Stimulated activated CD4-positive, alpha-beta T cell treated with anti-CD3 and anti-CD28 coated beads, Interleukin-1b, Interleukin-23, amount 100 ng/mL, for 48 hours (primary cell): ENCODE data around the gene LIMS2.
A peak's percentile ranks its signal among the peaks of the same experiment; 100 is the strongest.

Experiments
- DNase-seq: peaks from one replicate; pipeline ENCODE4 v3.0.0-alpha.2; 2020

LIMS2 gene

DNA sequence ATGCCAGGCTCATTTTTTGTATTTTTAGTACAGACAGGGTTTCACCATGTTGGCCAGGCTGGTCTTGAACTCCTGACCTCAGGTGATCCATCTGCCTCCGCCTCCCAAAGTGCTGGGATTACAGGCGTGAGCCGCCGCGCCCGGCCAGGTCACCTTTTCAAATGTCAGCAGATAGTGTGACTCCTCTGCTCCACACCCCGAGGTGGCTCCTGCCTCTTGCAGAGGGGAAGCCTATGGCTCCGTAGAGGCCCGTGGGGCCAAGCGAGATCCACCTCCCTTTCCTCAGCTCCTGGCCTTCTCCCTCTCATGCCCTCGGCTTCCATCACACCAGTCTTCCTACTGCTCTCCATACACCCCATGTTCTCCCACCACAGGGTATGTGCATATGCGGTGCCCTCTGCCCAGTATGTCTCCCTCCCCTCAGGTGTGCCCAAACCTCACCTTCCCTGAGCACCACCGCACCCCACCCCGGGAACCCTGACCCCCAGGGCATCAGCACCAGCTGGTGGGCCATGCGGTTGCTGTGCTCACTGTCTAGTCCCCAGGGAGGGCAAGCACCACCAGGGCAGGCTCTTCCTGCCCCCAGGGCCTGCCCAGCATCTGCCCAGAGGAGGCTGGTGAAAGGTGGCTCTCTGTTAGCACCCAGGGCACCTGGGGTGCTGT is 18.6 kb downstream of the LIMS2 start:
- DNase-seq, result no peak

DNA sequence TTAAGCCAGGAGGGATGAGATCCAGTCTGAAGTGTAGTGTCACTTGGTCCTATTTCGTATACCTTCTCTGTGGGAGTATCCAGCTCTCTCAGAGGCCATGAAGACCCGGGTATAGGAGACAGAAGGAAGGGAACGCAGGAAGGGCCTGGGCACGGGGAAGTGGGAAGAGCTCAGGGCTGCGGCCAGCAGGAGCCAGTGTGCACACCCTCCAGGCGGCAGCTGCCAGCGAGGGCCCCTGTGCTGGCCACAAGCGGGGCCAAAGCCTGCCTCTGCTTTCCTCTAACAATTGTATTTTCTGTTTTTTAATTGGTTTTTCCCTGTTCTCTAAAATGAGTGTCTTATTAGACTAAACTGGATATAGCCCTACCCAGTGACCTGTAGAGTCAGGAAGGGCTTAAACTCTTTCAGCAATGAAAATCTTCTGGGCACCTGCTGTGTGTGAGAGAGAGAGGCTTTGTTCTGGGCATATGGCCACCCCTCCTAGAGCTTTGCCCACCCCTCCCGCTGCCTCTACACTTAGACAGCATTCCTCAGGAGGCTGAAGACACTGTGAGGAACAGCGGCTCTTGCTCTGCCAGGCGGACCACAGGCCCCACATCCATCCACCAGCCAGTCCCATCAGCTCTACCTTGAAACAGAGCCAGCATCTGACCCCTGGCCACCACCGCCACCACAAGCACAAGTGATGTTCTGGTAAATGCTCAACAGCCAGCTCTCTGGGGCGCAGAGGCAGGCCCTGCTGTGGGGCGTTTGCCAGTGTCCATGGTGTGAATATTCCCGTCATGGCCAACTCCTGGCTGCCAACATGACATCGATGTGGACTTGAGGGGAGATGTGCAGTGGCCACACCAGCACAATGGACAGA is 19.9 kb downstream of the LIMS2 start:
- DNase-seq, result no peak

DNA sequence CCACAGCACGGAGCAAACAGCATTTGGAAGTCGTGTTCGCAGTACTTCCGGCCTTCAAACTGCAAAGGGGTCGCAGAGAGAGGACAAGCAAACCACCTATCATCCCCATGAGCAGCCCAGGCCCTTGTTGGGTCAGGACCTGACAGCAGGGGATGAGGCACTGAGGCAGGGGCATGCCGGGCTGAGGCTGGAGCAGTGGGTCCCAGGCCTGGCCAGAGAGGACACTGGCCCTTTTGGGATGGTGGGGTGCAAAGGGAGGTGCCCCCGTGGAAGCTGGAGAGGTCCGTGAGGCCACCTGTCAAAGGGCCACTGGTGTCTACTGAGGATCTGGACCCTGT is 20.5 kb downstream of the LIMS2 start:
- DNase-seq, result no peak

- DNase-seq, result no peak
These were observed 21.1 kb downstream of the LIMS2 start for GRCh38 chr2:127654084-127654837.

DNA sequence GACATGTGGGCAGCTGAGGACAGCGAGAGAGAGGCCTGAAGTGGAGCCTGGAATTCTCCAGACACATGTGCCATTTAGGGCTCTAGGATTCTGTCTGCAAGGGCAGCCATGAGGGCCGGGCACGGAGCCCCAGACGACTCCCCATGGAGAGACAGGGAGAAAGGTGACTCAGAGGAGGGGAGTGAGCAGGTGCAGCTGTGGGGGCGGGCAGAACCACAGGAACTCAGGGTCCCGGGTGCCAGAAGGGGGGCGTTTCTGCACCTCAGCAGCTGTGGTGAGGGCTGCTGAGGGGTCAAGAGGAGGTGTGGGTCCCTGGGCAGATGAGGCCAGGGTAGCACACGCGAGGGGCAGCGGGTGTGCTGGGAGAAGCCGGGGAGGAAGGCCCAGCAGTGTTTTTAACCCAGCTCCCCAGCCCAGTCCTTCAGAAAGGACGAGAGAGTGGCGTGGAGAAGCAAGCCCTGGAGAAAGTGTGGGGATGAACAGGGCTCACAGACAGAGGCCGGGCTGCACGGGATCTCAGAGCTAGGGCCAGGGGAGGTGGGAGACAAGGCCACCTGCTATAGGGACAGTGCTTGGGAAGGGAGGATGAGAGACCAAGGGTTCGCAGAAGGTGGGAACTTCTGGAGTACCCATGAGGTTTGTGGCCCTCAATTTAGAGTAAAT is 21.8 kb downstream of the LIMS2 start:
- no peak for DNase-seq

- DNase-seq, result no peak
These were observed 22.5 kb downstream of the LIMS2 start for GRCh38 chr2:127652786-127653357.

- no peak for DNase-seq
These were observed 23.3 kb downstream of the LIMS2 start for GRCh38 chr2:127651971-127652550.

- DNase-seq, result no peak
These were observed 23.9 kb downstream of the LIMS2 start for GRCh38 chr2:127651381-127651809.

DNA sequence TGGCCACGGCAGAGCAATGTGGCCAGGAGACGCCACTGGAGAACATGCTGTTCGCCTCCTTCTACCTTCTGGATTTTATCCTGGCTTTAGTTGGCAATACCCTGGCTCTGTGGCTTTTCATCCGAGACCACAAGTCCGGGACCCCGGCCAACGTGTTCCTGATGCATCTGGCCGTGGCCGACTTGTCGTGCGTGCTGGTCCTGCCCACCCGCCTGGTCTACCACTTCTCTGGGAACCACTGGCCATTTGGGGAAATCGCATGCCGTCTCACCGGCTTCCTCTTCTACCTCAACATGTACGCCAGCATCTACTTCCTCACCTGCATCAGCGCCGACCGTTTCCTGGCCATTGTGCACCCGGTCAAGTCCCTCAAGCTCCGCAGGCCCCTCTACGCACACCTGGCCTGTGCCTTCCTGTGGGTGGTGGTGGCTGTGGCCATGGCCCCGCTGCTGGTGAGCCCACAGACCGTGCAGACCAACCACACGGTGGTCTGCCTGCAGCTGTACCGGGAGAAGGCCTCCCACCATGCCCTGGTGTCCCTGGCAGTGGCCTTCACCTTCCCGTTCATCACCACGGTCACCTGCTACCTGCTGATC is 24.4 kb downstream of the LIMS2 start:
- DNase-seq, result no peak

DNA sequence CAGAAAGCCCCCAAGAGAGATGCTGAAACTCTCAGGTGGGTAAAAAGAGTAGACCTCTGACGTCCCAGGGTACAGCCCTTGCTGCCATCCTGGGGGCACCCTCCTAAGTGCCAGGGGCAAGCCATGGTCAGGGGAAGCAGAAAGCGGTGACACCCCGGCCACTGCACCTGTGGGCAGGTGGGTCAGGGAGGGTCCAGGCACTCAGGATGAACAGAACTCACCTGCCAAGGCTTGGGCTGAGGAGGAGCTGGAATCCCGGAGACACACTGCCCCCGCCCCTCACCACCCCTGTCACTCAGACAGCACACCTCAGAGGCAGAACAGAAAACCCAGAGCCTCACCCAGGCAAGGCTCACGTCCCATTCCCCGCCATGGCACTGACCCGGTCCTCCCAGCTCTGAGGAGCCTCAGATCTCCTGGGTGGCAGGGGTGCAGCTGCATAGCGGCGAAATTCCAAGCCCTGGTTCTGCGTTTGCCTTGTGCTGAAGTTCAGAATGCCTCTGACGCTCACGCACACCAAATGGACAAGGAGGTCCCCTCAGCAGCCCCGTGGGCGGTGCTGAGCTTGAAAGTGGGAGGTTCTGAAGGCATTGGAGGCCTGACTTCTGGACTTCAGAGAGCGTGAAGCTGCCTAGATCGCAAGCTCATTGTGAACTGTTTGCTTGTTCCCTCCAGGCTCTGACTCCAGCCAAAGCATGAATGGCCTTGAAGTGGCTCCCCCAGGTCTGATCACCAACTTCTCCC is 25.1 kb downstream of the LIMS2 start:
- DNase-seq, result no peak

- DNase-seq, result peak; percentile 78
These were observed 25.7 kb downstream of the LIMS2 start for GRCh38 chr2:127649684-127650040.

GRCh38 chr2:127649100-127649611 is 26.2 kb downstream of the LIMS2 start:
- no peak for DNase-seq

- DNase-seq, result no peak
These were observed 27.0 kb downstream of the LIMS2 start for GRCh38 chr2:127648321-127648720.

DNA sequence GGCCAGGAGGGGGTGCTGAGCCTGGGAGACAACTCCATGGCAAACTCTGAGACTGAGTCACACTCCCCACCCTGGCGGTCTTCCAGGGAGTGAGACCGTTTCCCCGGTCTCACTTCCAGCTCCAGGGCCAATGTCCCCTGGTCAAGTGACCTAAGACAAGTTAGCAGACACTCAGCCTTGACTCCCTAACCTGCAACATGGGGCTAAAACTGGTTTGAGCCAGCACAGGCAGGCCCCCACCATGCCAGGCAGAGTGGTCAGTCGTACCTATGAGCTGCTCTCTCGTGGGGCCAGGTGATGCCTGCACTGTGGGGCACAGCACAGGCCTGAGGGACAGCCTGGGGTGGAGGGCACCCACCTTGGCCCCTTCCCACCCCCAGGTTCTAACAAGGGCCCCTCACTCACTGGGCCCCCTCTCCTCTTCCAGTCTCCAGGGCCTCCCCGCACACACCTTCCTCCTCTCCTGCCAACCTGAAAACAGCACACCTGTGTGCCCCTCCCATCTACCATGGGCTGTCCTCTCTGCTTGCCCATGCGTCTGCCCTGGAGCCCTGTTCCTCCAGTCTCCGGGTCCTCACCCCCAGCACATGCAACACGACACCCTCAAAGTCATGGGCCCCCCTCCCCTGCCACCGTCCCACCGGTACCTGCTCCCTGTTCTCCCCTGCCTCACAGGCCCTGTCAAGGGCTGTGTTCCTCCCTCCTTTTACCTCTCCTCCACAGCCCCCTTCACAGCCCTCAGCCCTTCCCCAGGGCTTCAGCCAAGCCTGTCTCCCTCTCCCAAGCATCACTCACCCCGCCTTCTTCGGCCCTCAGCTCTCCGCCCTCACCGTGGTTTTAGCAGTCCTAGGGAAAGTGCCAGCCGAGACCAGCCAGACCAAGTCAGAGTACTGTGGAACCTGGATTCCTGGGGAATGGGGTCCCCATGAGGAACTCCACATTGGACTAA is 27.8 kb downstream of the LIMS2 start:
- DNase-seq, result no peak

GRCh38 chr2:127646487-127647241 is 28.7 kb downstream of the LIMS2 start:
- no peak for DNase-seq

GRCh38 chr2:127645395-127646291 is 29.7 kb downstream of the LIMS2 start, which contains the start of gene GPR17:
Gene GPR17, plus strand, starts transcription at chr2:127646153. Its CDS starts 4,583 bp downstream, at chr2:127650736.
- DNase-seq, result no peak

DNA sequence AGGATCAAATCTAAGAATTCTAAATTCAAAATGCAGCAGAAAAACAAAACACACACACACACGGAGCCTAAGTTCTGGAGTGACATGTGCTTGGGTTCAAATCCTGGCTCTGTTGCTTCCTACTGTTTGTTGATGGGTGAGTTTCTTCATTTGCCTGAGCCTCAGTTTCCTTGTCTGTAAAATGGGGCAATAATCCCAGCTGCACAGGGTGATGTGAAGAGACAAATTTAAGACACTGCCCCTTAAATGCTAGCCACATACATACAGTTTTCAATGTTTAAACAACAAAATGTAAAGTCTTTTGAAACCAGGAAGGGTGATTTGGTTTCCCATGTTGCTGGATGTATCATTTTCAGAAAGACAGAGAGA is 30.3 kb downstream of the LIMS2 start:
- DNase-seq, result no peak
